Panc1 (cell line): Measurements from ENCODE around the gene DNASE1L1. TPM values are rescaled to one million over a fixed set of nuclear protein-coding genes. Genes with fewer than 3 reads are reported as not detected.

Experiments used
- ATAC-seq: fragments of 200-7000 bp; cut with Tn5 transposase; 2 replicates; pipeline ENCODE4 v1.9.1; 2020; ENCODE audit warnings: mild to moderate bottlenecking, moderate library complexity
- BruUV-seq: library from RNA; stranded (reverse); fragments of 400-500 nt; replicated peaks from 2 replicates; lab custom pipeline; 2021; lab: Mats Ljungman, UMichigan
- CTCF ChIA-PET: fragments of 300-600 bp; sonication (Branson Sonifier 250); formaldehyde crosslinking; loops from one replicate; lab custom pipeline; 2022; ENCODE audit warnings: antibody characterized with exemption; lab: Charles Lee
- POLR2A ChIA-PET: fragments of 300-600 bp; sonication (Branson Sonifier 250); formaldehyde crosslinking; loops from one replicate; lab custom pipeline; 2022; ENCODE audit warnings: antibody characterized with exemption; lab: Charles Lee
- DNase-seq: peaks from one replicate; pipeline ENCODE4 v3.0.0-alpha.2; 2010; ENCODE audit warnings: low read depth, low spot score
- H3K27ac ChIP-seq: 2 replicates; pipeline ENCODE4 v1.5.1; 2011; ENCODE audit warnings: mild to moderate bottlenecking, low read length, inconsistent platforms
- H3K27me3 ChIP-seq: fragments of 200-500 bp; sonication (Bioruptor generic); 2 replicates; pipeline ENCODE4 v1.6.0; 2014; ENCODE audit warnings: low read length, inconsistent platforms; ENCODE audit not compliant: control insufficient read depth, insufficient read depth
- H3K36me3 ChIP-seq: fragments of 200-500 bp; sonication (Bioruptor generic); 2 replicates; pipeline ENCODE4 v1.5.1; 2014; ENCODE audit warnings: inconsistent platforms, mild to moderate bottlenecking, low read length, moderate library complexity; ENCODE audit not compliant: control insufficient read depth, insufficient read depth
- H3K4me1 ChIP-seq: 2 replicates; pipeline ENCODE4 v1.5.1; 2011; ENCODE audit warnings: inconsistent platforms, mild to moderate bottlenecking, low read length, moderate library complexity; ENCODE audit not compliant: control insufficient read depth, insufficient read depth
- H3K4me3 ChIP-seq, 2 experiments: 2 replicates each; pipeline ENCODE4 v1.5.1; 2011 to 2012; ENCODE audit warnings: low read depth in 2 of 2, low read length in 2 of 2, mild to moderate bottlenecking in 2 of 2, inconsistent platforms in 1 of 2, moderate library complexity in 1 of 2
- H3K9me3 ChIP-seq: fragments of 200-500 bp; sonication (Bioruptor generic); 2 replicates; pipeline ENCODE4 v1.5.1; 2014; ENCODE audit warnings: low read depth, mild to moderate bottlenecking, inconsistent platforms, low read length, moderate library complexity; ENCODE audit not compliant: control insufficient read depth, insufficient read depth
- CTCF ChIP-seq: fragments of 450-650 bp; IDR thresholded peaks from 2 replicates; pipeline ENCODE4 v1.5.1; 2017; ENCODE audit warnings: mild to moderate bottlenecking
- POLR2AphosphoS5 ChIP-seq: IDR thresholded peaks from 2 replicates; pipeline ENCODE4 v1.6.1; 2012; ENCODE audit warnings: mild to moderate bottlenecking, low read depth, low read length, moderate library complexity
- REST ChIP-seq, 2 experiments: IDR thresholded peaks; 2 replicates each; pipeline ENCODE4 v1.6.1; 2011 to 2012; ENCODE audit warnings: low read depth in 2 of 2, control low read depth in 1 of 2, low read length in 1 of 2, mild to moderate bottlenecking in 1 of 2, moderate library complexity in 1 of 2; ENCODE audit not compliant: insufficient read depth in 1 of 2
- SIN3A ChIP-seq: IDR thresholded peaks from 2 replicates; pipeline ENCODE4 v1.6.1; 2012; ENCODE audit warnings: low read depth, mild to moderate bottlenecking, low read length, moderate library complexity, borderline replicate concordance; ENCODE audit not compliant: insufficient read depth
- TCF7L2 ChIP-seq: IDR thresholded peaks from 2 replicates; pipeline ENCODE4 v1.6.1; 2011; ENCODE audit warnings: mild to moderate bottlenecking, low read depth, low read length, inconsistent platforms
- in situ Hi-C: cut with HindIII; loops from 2 replicates; pipeline ENCODE4 v1.10.0; 2016; ENCODE audit warnings: low sequenced_read_pairs, low pct_unique_long_range_greater_than_20kb
- intact Hi-C: fragments of 100-400 bp; cut with micrococcal nuclease; formaldehyde crosslinking; loops from one replicate; pipeline ENCODE4 v1.10.0; 2022; ENCODE audit not compliant: unreplicated experiment
- total RNA-seq: library from RNA; stranded (reverse); gene quantifications from one replicate; pipeline ENCODE4 v1.2.1, GENCODE V29; 2021; ENCODE audit not compliant: unreplicated experiment

DNASE1L1 gene
- total RNA-seq, 1 experiment from 2014 or later: 60.4 TPM

- no peaks in the 10 kb centered on the region for H3K9me3 ChIP-seq
- H3K36me3 ChIP-seq: peaks cover 10% of the 10 kb centered on the region
- TF ChIP-seq TCF7L2 (no peak), REST (IDR thresholded peaks at IDR 0.05; ENCODE audit: insufficient read depth in 1 of 2, low read depth in 2 of 2, low read length in 1 of 2) (no peak), SIN3A (no peak), POLR2AphosphoS5 (no peak), CTCF (no peak)
- ChIA-PET CTCF (no interaction called here), POLR2A (interaction anchor here (0.7 kb wide), 1 partner anchor 32 kb away, joined by 12 read pairs; no protein-coding TSS in a partner anchor)
- in situ Hi-C loops (no loop called here), intact Hi-C loops (no loop called here)
- no peaks in the 10 kb centered on the region for H3K27me3 ChIP-seq
- ATAC-seq (no peak), DNase-seq (no peak)
- BruUV-seq: no TSS peak
- H3K4me3 ChIP-seq: no peak overlapping the region
- H3K27ac ChIP-seq: no peak overlapping the region
- H3K4me1 ChIP-seq: peaks cover 35% of the 10 kb centered on the region
Measured at GRCh38 chrX:154403858-154404257, 5.2 kb downstream of the DNASE1L1 start.

GRCh38 chrX:154403192-154403591 lies 5.9 kb downstream of the DNASE1L1 start:
- Histone ChIP-seq H3K27ac (no peak overlapping the region), H3K4me1 (peaks cover 30% of the 10 kb centered on the region), H3K9me3 (no peaks in the 10 kb centered on the region), H3K27me3 (no peaks in the 10 kb centered on the region), H3K4me3 (no peak overlapping the region), H3K36me3 (peaks cover 10% of the 10 kb centered on the region)
- no peak for DNase-seq
- ChIA-PET CTCF (no interaction called here), POLR2A (interaction anchor here (0.7 kb wide), 1 partner anchor 33 kb away, joined by 12 read pairs; no protein-coding TSS in a partner anchor)
- TF ChIP-seq TCF7L2 (no peak), POLR2AphosphoS5 (no peak), CTCF (no peak), SIN3A (no peak), REST (IDR thresholded peaks at IDR 0.05; ENCODE audit: insufficient read depth in 1 of 2, low read depth in 2 of 2, low read length in 1 of 2) (no peak)
- ATAC-seq: peak; percentile 1; the same call in 1 of the 2 replicates
- intact Hi-C loops (no loop called here), in situ Hi-C loops (no loop called here)
- BruUV-seq: no TSS peak
